Loucy (cell line): ENCODE data around the gene SDK2.

Source experiments
- EZH2phosphoT487 ChIP-seq: fragments of 200-600 bp; IDR thresholded peaks from 2 replicates; pipeline ENCODE4 v1.6.1; 2018; ENCODE audit warnings: antibody characterized with exemption, mild to moderate bottlenecking, moderate library complexity, borderline replicate concordance
- TF ChIP-seq, protein P1 (sequence below): fragments of 200-600 bp; sonication (generic); conservative IDR thresholded peaks from 2 replicates; pipeline ENCODE4 v1.5.1; 2014; ENCODE audit warnings: mild to moderate bottlenecking, antibody characterized with exemption, low read length

DNA sequence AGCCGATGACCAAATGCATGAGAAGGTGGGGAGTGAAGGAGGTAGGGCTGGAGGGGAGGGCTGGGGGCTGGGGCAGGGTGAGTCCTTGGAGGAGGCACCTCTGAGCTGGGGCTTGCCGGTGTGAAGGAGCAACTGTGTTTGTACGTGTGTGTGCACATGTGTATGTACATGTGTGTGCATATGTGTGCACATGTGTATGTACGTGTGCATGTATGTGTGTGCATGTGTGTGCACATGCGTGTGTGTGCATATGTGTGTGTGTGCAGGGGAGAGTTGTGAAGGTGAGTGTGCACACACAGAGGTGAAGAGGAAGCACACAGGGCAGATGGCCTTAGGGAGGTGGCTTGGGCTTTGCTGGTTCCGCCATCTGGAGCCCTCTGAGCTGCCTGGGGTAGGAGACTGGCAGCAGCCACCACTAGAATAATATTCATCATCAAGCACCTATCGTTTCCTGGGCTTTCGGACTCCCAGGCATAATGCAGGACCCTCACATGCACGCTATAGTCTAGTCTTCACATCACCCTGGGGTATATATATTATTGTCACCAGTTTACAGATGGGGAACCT is 211.5 kb downstream of the SDK2 start:
- TF ChIP-seq, protein P1, sequence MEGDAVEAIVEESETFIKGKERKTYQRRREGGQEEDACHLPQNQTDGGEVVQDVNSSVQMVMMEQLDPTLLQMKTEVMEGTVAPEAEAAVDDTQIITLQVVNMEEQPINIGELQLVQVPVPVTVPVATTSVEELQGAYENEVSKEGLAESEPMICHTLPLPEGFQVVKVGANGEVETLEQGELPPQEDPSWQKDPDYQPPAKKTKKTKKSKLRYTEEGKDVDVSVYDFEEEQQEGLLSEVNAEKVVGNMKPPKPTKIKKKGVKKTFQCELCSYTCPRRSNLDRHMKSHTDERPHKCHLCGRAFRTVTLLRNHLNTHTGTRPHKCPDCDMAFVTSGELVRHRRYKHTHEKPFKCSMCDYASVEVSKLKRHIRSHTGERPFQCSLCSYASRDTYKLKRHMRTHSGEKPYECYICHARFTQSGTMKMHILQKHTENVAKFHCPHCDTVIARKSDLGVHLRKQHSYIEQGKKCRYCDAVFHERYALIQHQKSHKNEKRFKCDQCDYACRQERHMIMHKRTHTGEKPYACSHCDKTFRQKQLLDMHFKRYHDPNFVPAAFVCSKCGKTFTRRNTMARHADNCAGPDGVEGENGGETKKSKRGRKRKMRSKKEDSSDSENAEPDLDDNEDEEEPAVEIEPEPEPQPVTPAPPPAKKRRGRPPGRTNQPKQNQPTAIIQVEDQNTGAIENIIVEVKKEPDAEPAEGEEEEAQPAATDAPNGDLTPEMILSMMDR, result no peak
- TF ChIP-seq EZH2phosphoT487, result no peak
